Fibroblast of pulmonary artery (primary cell): Measurements from ENCODE around the gene OSBPL7.
A peak's percentile ranks its signal among the peaks of the same experiment; 100 is the strongest.

ENCODE experiments used
- DNase-seq: peaks from one replicate; pipeline ENCODE4 v3.0.0-alpha.2; 2010; ENCODE audit warnings: low read depth
- H3K4me3 ChIP-seq: replicated peaks from 2 replicates; pipeline ENCODE4 v1.5.1; 2011; ENCODE audit warnings: low read depth, mild to moderate bottlenecking, control low read depth, low read length, moderate library complexity
- TF ChIP-seq, protein P1 (sequence below): IDR thresholded peaks from 2 replicates; pipeline ENCODE4 v1.5.1; 2011; ENCODE audit warnings: mild to moderate bottlenecking, control low read depth, low read length, inconsistent platforms; ENCODE audit errors: missing control alignments

The OSBPL7 gene

GRCh38 chr17:47821424-47822391 is at the start of gene OSBPL7:
OSBPL7 (minus strand) TSS chr17:47821794; CDS start chr17:47820278, 1,516 bp downstream.
- peak within 1 kb of the TSS; percentile 82 for H3K4me3 ChIP-seq
- TF ChIP-seq, protein P1, sequence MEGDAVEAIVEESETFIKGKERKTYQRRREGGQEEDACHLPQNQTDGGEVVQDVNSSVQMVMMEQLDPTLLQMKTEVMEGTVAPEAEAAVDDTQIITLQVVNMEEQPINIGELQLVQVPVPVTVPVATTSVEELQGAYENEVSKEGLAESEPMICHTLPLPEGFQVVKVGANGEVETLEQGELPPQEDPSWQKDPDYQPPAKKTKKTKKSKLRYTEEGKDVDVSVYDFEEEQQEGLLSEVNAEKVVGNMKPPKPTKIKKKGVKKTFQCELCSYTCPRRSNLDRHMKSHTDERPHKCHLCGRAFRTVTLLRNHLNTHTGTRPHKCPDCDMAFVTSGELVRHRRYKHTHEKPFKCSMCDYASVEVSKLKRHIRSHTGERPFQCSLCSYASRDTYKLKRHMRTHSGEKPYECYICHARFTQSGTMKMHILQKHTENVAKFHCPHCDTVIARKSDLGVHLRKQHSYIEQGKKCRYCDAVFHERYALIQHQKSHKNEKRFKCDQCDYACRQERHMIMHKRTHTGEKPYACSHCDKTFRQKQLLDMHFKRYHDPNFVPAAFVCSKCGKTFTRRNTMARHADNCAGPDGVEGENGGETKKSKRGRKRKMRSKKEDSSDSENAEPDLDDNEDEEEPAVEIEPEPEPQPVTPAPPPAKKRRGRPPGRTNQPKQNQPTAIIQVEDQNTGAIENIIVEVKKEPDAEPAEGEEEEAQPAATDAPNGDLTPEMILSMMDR: peak; percentile 13
- peak; percentile 83 for DNase-seq

DNA sequence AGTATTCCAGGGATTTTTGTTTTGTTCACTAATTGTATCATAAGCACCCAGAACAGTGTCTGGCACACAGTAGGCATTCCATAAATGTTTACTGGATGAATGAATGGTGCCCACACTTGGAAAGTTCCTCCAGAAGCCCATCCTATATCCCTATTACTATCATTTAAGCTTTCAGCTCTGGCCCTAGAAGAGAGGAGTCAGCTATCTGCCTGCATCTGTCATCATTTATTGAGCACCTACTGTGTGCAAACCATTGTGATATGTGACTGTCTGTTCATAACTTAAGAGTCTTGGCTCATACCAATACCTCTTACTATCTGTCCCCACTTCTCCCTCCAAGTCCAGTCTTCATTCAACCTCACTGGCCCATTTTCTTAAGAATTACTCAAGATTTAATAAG is 49.5 kb upstream of the OSBPL7 start:
- DNase-seq: no peak
- TF ChIP-seq, protein P1: no peak
- no peak overlapping the region for H3K4me3 ChIP-seq

- DNase-seq: no peak
- TF ChIP-seq, protein P1: no peak
- no peak overlapping the region for H3K4me3 ChIP-seq
Measured at GRCh38 chr17:47870056-47870455, 48.5 kb upstream of the OSBPL7 start.

DNA sequence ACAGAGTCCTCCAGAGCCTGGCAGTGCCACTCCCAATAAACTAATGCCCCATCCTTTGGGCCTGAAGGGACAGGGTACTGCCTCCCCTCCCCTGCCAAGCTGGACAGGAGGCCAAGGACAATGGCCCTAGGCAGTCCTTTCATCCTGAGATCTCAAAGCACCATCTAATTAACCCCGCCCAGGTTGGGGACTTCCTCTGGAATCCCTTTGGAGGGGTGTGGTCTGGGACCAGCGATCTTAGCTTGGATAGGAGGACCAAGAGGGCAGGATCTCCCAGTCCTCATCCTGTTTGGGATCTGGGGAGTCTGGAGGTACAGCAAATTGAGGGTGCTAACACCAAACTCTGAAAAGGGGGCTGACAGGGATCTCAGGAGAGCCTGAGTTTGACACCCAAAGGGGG is 47.5 kb upstream of the OSBPL7 start:
- DNase-seq: no peak
- H3K4me3 ChIP-seq: no peak overlapping the region

DNA sequence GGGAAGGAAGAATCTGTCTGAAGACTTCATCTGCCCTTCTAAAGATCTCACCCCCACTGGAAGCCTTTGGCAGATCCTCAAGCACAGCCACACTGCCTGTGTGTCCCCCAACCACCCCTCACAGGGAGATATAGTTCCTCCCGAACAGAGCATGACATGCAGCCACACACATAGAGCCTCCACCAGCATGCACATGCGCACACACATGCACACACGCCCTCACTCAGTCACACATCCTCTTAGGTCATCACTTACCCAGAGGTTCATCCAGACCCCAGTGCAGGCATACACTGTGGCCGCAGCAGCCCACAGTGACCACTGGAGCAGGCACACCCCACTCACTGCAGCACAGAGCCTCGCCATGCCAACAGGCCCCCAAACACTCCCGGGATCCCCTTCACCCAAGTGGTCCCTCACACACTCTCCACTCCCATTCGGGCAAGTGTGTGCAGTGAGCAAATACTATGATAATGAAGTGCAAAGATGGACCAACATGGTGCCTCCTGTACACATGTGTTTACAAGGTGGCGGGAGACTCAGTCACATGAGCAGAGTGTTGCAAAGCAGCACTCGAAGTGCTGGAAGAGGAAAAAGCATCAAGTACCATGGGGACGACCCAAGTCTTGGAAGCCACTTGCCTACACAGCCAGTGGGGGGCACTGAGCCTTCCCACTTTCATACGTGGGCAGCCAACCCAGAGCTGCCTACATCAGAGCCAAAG is 46.4 kb upstream of the OSBPL7 start:
- DNase-seq: no peak
- H3K4me3 ChIP-seq: no peak overlapping the region
- TF ChIP-seq, protein P1: no peak

More for the DNA sequence above, 47.5 kb upstream of the OSBPL7 start:
- TF ChIP-seq, protein P1: no peak

- peak; percentile 67 for DNase-seq
- H3K4me3 ChIP-seq: no peak overlapping the region
- TF ChIP-seq, protein P1: no peak
Measured at GRCh38 chr17:47866941-47867340, 45.3 kb upstream of the OSBPL7 start.
